ENCODE measurements around the gene TSC22D2.

TSC22D2 gene

GRCh38 chr3:150396491-150396890 lies 11.6 kb upstream of the TSC22D2 start:
- H3K4me3 ChIP-seq (ENCODE audit: low read depth, low read length) = no peak overlapping the region
- no peak for DNase-seq (ENCODE audit: low read depth)
- no peak for TF ChIP-seq CTCF (IDR thresholded peaks at IDR 0.05; ENCODE audit: low read depth, low read length, missing control alignments)

- DNase-seq (ENCODE audit: low read depth) = no peak
- TF ChIP-seq CTCF (IDR thresholded peaks at IDR 0.05; ENCODE audit: low read depth, low read length, missing control alignments) = no peak
- H3K4me3 ChIP-seq (ENCODE audit: low read depth, low read length) = no peak overlapping the region
These were observed 11.0 kb upstream of the TSC22D2 start for GRCh38 chr3:150396956-150397550.

GRCh38 chr3:150399060-150399459 lies 9.0 kb upstream of the TSC22D2 start:
- no peak overlapping the region for H3K4me3 ChIP-seq (ENCODE audit: low read depth, low read length)
- no peak for DNase-seq (ENCODE audit: low read depth)
- TF ChIP-seq CTCF (IDR thresholded peaks at IDR 0.05; ENCODE audit: low read depth, low read length, missing control alignments) = no peak

- no peak for TF ChIP-seq CTCF (IDR thresholded peaks at IDR 0.05; ENCODE audit: low read depth, low read length, missing control alignments)
- DNase-seq (ENCODE audit: low read depth) = no peak
- no peak overlapping the region for H3K4me3 ChIP-seq (ENCODE audit: low read depth, low read length)
These were observed 6.8 kb upstream of the TSC22D2 start for GRCh38 chr3:150401285-150401684.

GRCh38 chr3:150402217-150402616 lies 5.9 kb upstream of the TSC22D2 start:
- no peak for TF ChIP-seq CTCF (IDR thresholded peaks at IDR 0.05; ENCODE audit: low read depth, low read length, missing control alignments)
- no peak for DNase-seq (ENCODE audit: low read depth)
- H3K4me3 ChIP-seq (ENCODE audit: low read depth, low read length) = no peak overlapping the region

GRCh38 chr3:150404023-150404422 lies 4.1 kb upstream of the TSC22D2 start:
- TF ChIP-seq CTCF (IDR thresholded peaks at IDR 0.05; ENCODE audit: low read depth, low read length, missing control alignments) = no peak
- H3K4me3 ChIP-seq (ENCODE audit: low read depth, low read length) = no peak overlapping the region
- no peak for DNase-seq (ENCODE audit: low read depth)

GRCh38 chr3:150407051-150407807 lies 869 bp upstream of the TSC22D2 start:
- H3K4me3 ChIP-seq (ENCODE audit: low read depth, low read length) = peak overlapping the region; percentile 79
- DNase-seq (ENCODE audit: low read depth) = no peak
- no peak for TF ChIP-seq CTCF (IDR thresholded peaks at IDR 0.05; ENCODE audit: low read depth, low read length, missing control alignments)

Data from GM12864 (cell line).